ENCODE data around the gene ADCY9. TPM values are rescaled to one million over a fixed set of nuclear protein-coding genes. Genes with fewer than 3 reads are reported as not detected.
"Not testable (repeated sequence)": the region's sequence is repeated elsewhere in the genome, so short reads cannot be mapped to it uniquely, and the experiment has no call there.

The ADCY9 gene
- total RNA-seq (10 to 100 TPM; 25.9 to 31.4 (median 28.9) TPM), polyA plus RNA-seq (13.0 TPM)
- long read RNA-seq, donor 1, full-length matches to known transcripts, result 6 of 45 reads
- long read RNA-seq, donor 1, partial matches to known transcripts, result 11 of 45 reads
- long read RNA-seq, donor 1, other reads (novel, unspliced or antisense), result 28 of 45 reads
- long read RNA-seq, donor 2, partial matches to known transcripts, result 6 of 16 reads
- long read RNA-seq, donor 2, other reads (novel, unspliced or antisense), result 10 of 16 reads
- long read RNA-seq, donor 3, partial matches to known transcripts, result 20 of 26 reads
- long read RNA-seq, donor 3, other reads (novel, unspliced or antisense), result 6 of 26 reads
- long read RNA-seq, donor 4, full-length matches to known transcripts, result 2 of 12 reads
- long read RNA-seq, donor 4, partial matches to known transcripts, result 2 of 12 reads
- long read RNA-seq, donor 4, other reads (novel, unspliced or antisense), result 8 of 12 reads

GRCh38 chr16:4116325-4117249 is at the start of gene ADCY9:
ADCY9 (minus strand) TSS chr16:4116442; CDS start chr16:4115442, 1,000 bp downstream.
- ATAC-seq, result peak; percentile 86 to 90
- 4% methylated on average over 105 of the region's 105 CpGs for WGBS
- Histone ChIP-seq H3K27ac (ENCODE audit: low read length) (peak within 1 kb of the TSS; percentile 37), H3K4me1 (ENCODE audit: control insufficient read depth, insufficient read depth, low read length) (peaks cover 12% of the 10 kb centered on the region), H3K4me3 (ENCODE audit: low read length) (peak within 1 kb of the TSS; percentile 98), H3K9me3 (ENCODE audit: control insufficient read depth, low read length) (no peaks in the 10 kb centered on the region), H3K27me3 (ENCODE audit: control insufficient read depth, insufficient read depth) (no peaks in the 10 kb centered on the region)
- intact Hi-C loops (cut with DNase I), result loop anchor here in 2 of 4 donors (5.0 to 10.0 kb wide), 4 partner anchors 66 to 136 kb away; partner anchors contain the start of gene SRL (in 1 of the 2)
- peak; percentile 81 to 95 (median 93) for DNase-seq

GRCh38 chr16:4160658-4161430 is 44.6 kb upstream of the ADCY9 start:
- H3K27ac ChIP-seq (ENCODE audit: low read length), result no peak overlapping the region
- whole genome bisulfite sequencing, result 65% methylated on average over 7 of the region's 7 CpGs
- intact Hi-C loops (cut with DNase I), result no loop called here
- ATAC-seq (no peak), DNase-seq (no peak)
- H3K4me1 ChIP-seq (ENCODE audit: control insufficient read depth, insufficient read depth, low read length), result no peaks in the 10 kb centered on the region
- H3K4me3 ChIP-seq (ENCODE audit: low read length), result no peak overlapping the region
- no peaks in the 10 kb centered on the region for H3K27me3 ChIP-seq (ENCODE audit: control insufficient read depth, insufficient read depth)
- no peaks in the 10 kb centered on the region for H3K9me3 ChIP-seq (ENCODE audit: control insufficient read depth, low read length)

GRCh38 chr16:4159726-4160125 is 43.5 kb upstream of the ADCY9 start:
- no peak overlapping the region for H3K27ac ChIP-seq (ENCODE audit: low read length)
- no peak for DNase-seq
- ATAC-seq, result no peak
- no peaks in the 10 kb centered on the region for H3K9me3 ChIP-seq (ENCODE audit: control insufficient read depth, low read length)
- H3K4me3 ChIP-seq (ENCODE audit: low read length), result no peak overlapping the region
- H3K4me1 ChIP-seq (ENCODE audit: control insufficient read depth, insufficient read depth, low read length), result no peaks in the 10 kb centered on the region
- no peaks in the 10 kb centered on the region for H3K27me3 ChIP-seq (ENCODE audit: control insufficient read depth, insufficient read depth)
- 92% methylated on average over 17 of the region's 17 CpGs for WGBS
- intact Hi-C loops (cut with DNase I), result no loop called here

- intact Hi-C loops (cut with DNase I), result no loop called here
- WGBS, result 75% methylated on average over 13 of the region's 13 CpGs
- no peaks in the 10 kb centered on the region for H3K27me3 ChIP-seq (ENCODE audit: control insufficient read depth, insufficient read depth)
- H3K9me3 ChIP-seq (ENCODE audit: control insufficient read depth, low read length), result no peaks in the 10 kb centered on the region
- H3K4me3 ChIP-seq (ENCODE audit: low read length), result no peak overlapping the region
- H3K27ac ChIP-seq (ENCODE audit: low read length), result no peak overlapping the region
- no peak for ATAC-seq
- DNase-seq, result no peak
- H3K4me1 ChIP-seq (ENCODE audit: control insufficient read depth, insufficient read depth, low read length), result no peaks in the 10 kb centered on the region
Observed at GRCh38 chr16:4158143-4159093, 42.2 kb upstream of the ADCY9 start.

GRCh38 chr16:4157376-4157825 is 41.2 kb upstream of the ADCY9 start:
- WGBS, result 88% methylated on average over 4 of the region's 4 CpGs
- H3K4me1 ChIP-seq (ENCODE audit: control insufficient read depth, insufficient read depth, low read length), result no peaks in the 10 kb centered on the region
- no peaks in the 10 kb centered on the region for H3K9me3 ChIP-seq (ENCODE audit: control insufficient read depth, low read length)
- intact Hi-C loops (cut with DNase I), result no loop called here
- no peak overlapping the region for H3K4me3 ChIP-seq (ENCODE audit: low read length)
- H3K27ac ChIP-seq (ENCODE audit: low read length), result no peak overlapping the region
- H3K27me3 ChIP-seq (ENCODE audit: control insufficient read depth, insufficient read depth), result no peaks in the 10 kb centered on the region
- ATAC-seq (no peak), DNase-seq (no peak)

GRCh38 chr16:4156503-4156902 is 40.3 kb upstream of the ADCY9 start:
- H3K9me3 ChIP-seq (ENCODE audit: control insufficient read depth, low read length); H3K27ac ChIP-seq (ENCODE audit: low read length); H3K4me1 ChIP-seq (ENCODE audit: control insufficient read depth, insufficient read depth, low read length); H3K27me3 ChIP-seq (ENCODE audit: control insufficient read depth, insufficient read depth); DNase-seq; intact Hi-C loops (cut with DNase I); H3K4me3 ChIP-seq (ENCODE audit: low read length); ATAC-seq: not testable (repeated sequence)
- 83% methylated on average over 3 of the region's 3 CpGs for WGBS

GRCh38 chr16:4153364-4153763 is 37.1 kb upstream of the ADCY9 start:
- intact Hi-C loops (cut with DNase I); H3K27ac ChIP-seq (ENCODE audit: low read length); ATAC-seq; H3K27me3 ChIP-seq (ENCODE audit: control insufficient read depth, insufficient read depth); DNase-seq; H3K4me1 ChIP-seq (ENCODE audit: control insufficient read depth, insufficient read depth, low read length); H3K4me3 ChIP-seq (ENCODE audit: low read length); H3K9me3 ChIP-seq (ENCODE audit: control insufficient read depth, low read length): not testable (repeated sequence)
- 89% methylated on average over 13 of the region's 13 CpGs for WGBS

- Histone ChIP-seq H3K27me3 (ENCODE audit: control insufficient read depth, insufficient read depth) (no peaks in the 10 kb centered on the region), H3K27ac (ENCODE audit: low read length) (no peak overlapping the region), H3K4me3 (ENCODE audit: low read length) (no peak overlapping the region), H3K4me1 (ENCODE audit: control insufficient read depth, insufficient read depth, low read length) (no peaks in the 10 kb centered on the region), H3K9me3 (ENCODE audit: control insufficient read depth, low read length) (no peaks in the 10 kb centered on the region)
- DNase-seq (no peak), ATAC-seq (no peak)
- WGBS, result 72% methylated on average over 5 of the region's 5 CpGs
- intact Hi-C loops (cut with DNase I), result no loop called here
Observed at GRCh38 chr16:4152267-4152666, 36.0 kb upstream of the ADCY9 start.

GRCh38 chr16:4147236-4147635 is 31.0 kb upstream of the ADCY9 start:
- H3K4me1 ChIP-seq (ENCODE audit: control insufficient read depth, insufficient read depth, low read length), result no peaks in the 10 kb centered on the region
- no peak overlapping the region for H3K27ac ChIP-seq (ENCODE audit: low read length)
- no peaks in the 10 kb centered on the region for H3K27me3 ChIP-seq (ENCODE audit: control insufficient read depth, insufficient read depth)
- no peaks in the 10 kb centered on the region for H3K9me3 ChIP-seq (ENCODE audit: control insufficient read depth, low read length)
- ATAC-seq, result no peak
- DNase-seq, result no peak
- intact Hi-C loops (cut with DNase I), result no loop called here
- no peak overlapping the region for H3K4me3 ChIP-seq (ENCODE audit: low read length)
- 91% methylated on average over 10 of the region's 10 CpGs for WGBS

GRCh38 chr16:4142268-4142667 is 26.0 kb upstream of the ADCY9 start:
- peak in 1 of 3 donors; percentile 54 for DNase-seq
- Histone ChIP-seq H3K27ac (ENCODE audit: low read length) (no peak overlapping the region), H3K27me3 (ENCODE audit: control insufficient read depth, insufficient read depth) (no peaks in the 10 kb centered on the region), H3K4me3 (ENCODE audit: low read length) (no peak overlapping the region), H3K4me1 (ENCODE audit: control insufficient read depth, insufficient read depth, low read length) (no peaks in the 10 kb centered on the region), H3K9me3 (ENCODE audit: control insufficient read depth, low read length) (no peaks in the 10 kb centered on the region)
- intact Hi-C loops (cut with DNase I), result no loop called here
- peak in 1 of 2 donors; percentile 31 for ATAC-seq
- 69% methylated on average over 5 of the region's 5 CpGs for WGBS
